Activated CD4-positive, alpha-beta memory T cell treated with anti-CD3 and anti-CD28 coated beads for 36 hours (primary cell): Measurements from ENCODE around the gene ARPC1B. TPM values are rescaled to one million over a fixed set of nuclear protein-coding genes. Genes with fewer than 3 reads are reported as not detected.
A peak's percentile ranks its signal among the peaks of the same experiment; 100 is the strongest.
"Not testable (repeated sequence)": the region's sequence is repeated elsewhere in the genome, so short reads cannot be mapped to it uniquely, and the experiment has no call there.

Source experiments
- CTCF ChIA-PET: fragments of 350-600 bp; sonication (Branson Sonifier 250); formaldehyde crosslinking; loops from one replicate; lab custom pipeline; 2021; ENCODE audit warnings: antibody characterized with exemption, inconsistent platforms; lab: Charles Lee
- POLR2A ChIA-PET: fragments of 350-600 bp; sonication (Branson Sonifier 250); formaldehyde crosslinking; loops from one replicate; lab custom pipeline; 2021; ENCODE audit warnings: antibody characterized with exemption; lab: Charles Lee
- DNase-seq: peaks from one replicate; pipeline ENCODE4 v3.0.0-alpha.2; 2020
- H3K27ac Mint-ChIP-seq: one replicate; pipeline ENCODE4 v1.8.0; 2021; ENCODE audit warnings: mixed read lengths
- H3K27me3 Mint-ChIP-seq: one replicate; pipeline ENCODE4 v1.8.0; 2021; ENCODE audit warnings: mixed read lengths
- H3K36me3 Mint-ChIP-seq: one replicate; pipeline ENCODE4 v1.8.0; 2021; ENCODE audit warnings: mixed read lengths
- H3K4me1 Mint-ChIP-seq: one replicate; pipeline ENCODE4 v1.8.0; 2021; ENCODE audit warnings: low read depth, mixed read lengths
- H3K4me3 Mint-ChIP-seq: one replicate; pipeline ENCODE4 v1.8.0; 2021; ENCODE audit warnings: mild to moderate bottlenecking, mixed read lengths
- H3K9me3 Mint-ChIP-seq: one replicate; pipeline ENCODE4 v1.8.0; 2021; ENCODE audit warnings: mixed read lengths
- intact Hi-C: fragments of 100-400 bp; cut with micrococcal nuclease; formaldehyde crosslinking; loops from one replicate; pipeline ENCODE4 v1.15.1; 2023
- total RNA-seq, 2 experiments: library from RNA; stranded (reverse); gene quantifications; one replicate each; pipeline ENCODE4 v1.2.3, GENCODE V29; 2021

The ARPC1B gene
- total RNA-seq, 2 experiments from 2014 or later: 432 to 435 TPM

- peaks cover 10% of the 10 kb centered on the region for H3K4me1 Mint-ChIP-seq
- H3K9me3 Mint-ChIP-seq: no peaks in the 10 kb centered on the region
- no peak overlapping the region for H3K4me3 Mint-ChIP-seq
- intact Hi-C loops: no loop called here
- no peak for DNase-seq
- peaks cover 9% of the 10 kb centered on the region for H3K36me3 Mint-ChIP-seq
- H3K27ac Mint-ChIP-seq: no peak overlapping the region
- no peaks in the 10 kb centered on the region for H3K27me3 Mint-ChIP-seq
- POLR2A ChIA-PET: interaction anchor here (1.2 kb wide), 1 partner anchor 37 kb away, joined by 3 read pairs; the partner anchor contains the start of genes BUD31 and PDAP1
- CTCF ChIA-PET: no interaction called here
Observed at GRCh38 chr7:99371376-99371920, 3.1 kb upstream of the ARPC1B start.

DNA sequence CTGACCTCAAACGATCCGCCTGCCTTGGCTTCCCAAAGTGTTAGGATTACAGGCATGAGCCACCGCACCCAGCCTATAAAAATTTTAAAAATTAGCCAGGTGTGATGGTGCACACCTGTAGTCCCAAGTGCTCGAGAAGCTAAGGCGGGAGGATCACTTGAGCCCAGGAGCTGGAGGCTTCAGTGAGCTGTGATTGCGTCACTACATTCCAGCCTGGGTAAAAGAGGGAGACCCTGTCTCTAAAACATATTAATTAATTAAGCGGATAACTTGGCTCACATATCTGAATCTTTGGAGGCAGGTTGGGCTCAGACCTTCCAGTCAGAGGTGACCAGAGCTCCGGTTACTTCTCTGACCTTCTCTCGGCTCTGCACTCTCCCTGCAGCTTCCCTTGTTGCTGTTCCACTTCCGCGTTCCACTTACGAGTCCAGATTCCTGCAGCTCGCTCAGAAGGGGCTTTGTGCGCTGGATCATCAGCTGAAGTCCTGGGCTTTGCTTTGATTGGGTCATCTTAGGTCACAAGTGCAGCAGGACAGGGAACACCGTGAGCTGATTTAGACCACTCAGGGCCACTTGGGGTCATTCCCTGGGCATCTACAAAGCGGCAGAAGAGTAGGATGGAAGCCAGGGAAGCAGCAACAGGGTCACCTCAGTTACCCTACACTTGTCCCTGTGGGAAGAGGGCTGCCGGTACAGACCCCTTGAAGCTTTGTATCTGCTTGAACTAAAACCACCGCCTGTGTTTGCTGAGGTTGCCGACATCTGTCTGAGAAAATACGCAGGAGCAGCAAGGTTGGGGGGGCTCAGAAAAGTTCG lies 2.0 kb upstream of the ARPC1B start:
- Mint-ChIP-seq H3K27me3 (no peaks in the 10 kb centered on the region), H3K9me3 (no peaks in the 10 kb centered on the region), H3K4me3 (peak overlapping the region; percentile 35), H3K4me1 (peaks cover 17% of the 10 kb centered on the region), H3K36me3 (peaks cover 10% of the 10 kb centered on the region), H3K27ac (peak overlapping the region; percentile 21)
- intact Hi-C loops: no loop called here
- DNase-seq: no peak
- ChIA-PET POLR2A (interaction anchor here (1.2 kb wide), 1 partner anchor 36 kb away, joined by 3 read pairs; the partner anchor contains the start of genes BUD31 and PDAP1), CTCF (interaction anchor here (0.5 kb wide), 1 partner anchor 56 kb away, joined by 3 read pairs; no protein-coding TSS in a partner anchor)

GRCh38 chr7:99373091-99374066 lies 1.2 kb upstream of the ARPC1B start:
- peaks cover 25% of the 10 kb centered on the region for H3K4me1 Mint-ChIP-seq
- ChIA-PET CTCF (interaction anchor here (1.4 kb wide), 1 partner anchor 13 kb away, joined by 3 read pairs; no protein-coding TSS in a partner anchor), POLR2A (interaction anchor here (2.9 kb wide), 1 partner anchor 35 kb away, joined by 21 read pairs; the partner anchor contains the start of genes BUD31 and PDAP1)
- H3K9me3 Mint-ChIP-seq: no peaks in the 10 kb centered on the region
- H3K27ac Mint-ChIP-seq: peak overlapping the region; percentile 21
- intact Hi-C loops: loop anchor here (1.0 to 2.0 kb wide), 3 partner anchors 35 to 495 kb away; partner anchors contain the start of genes BUD31, PDAP1 and TRRAP
- no peaks in the 10 kb centered on the region for H3K27me3 Mint-ChIP-seq
- DNase-seq: no peak
- H3K4me3 Mint-ChIP-seq: peak overlapping the region; percentile 64
- peaks cover 16% of the 10 kb centered on the region for H3K36me3 Mint-ChIP-seq

DNA sequence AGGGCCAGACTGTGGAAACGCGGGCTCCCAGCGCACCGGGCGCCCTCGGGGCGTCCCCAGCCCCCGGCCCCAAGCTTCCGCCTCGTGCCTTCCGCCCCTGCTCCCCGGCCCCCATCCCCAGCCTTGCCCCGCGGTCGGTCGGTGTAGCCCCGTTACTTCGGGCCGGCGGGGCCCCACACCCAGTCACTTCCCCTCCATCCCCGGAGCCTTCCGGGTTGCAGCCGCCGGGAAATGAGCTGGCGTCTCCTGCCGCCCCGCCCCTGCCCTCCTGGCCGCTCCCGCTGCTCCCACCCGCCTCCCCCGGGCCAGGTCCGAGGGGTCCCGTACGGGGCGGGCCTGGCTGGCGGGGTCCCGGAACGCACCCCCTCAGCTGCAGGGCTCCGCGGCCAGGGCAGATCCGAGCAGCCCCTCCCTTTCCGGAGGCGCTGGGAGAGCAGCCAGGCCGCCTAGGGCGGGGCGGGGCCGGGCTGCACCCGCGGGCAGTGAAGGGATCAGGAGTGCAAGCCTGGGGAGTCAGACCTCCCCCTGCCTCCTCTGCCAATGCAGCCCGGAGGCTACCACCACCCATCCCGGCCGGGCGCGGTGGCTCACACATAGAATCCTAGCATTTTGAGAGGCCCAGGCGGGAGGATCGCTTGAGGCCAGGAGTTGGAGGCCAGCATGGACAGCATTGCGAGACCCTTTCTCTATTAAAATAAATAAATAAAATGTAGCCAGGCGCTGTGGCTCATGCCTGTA lies 709 bp downstream of the ARPC1B start:
- POLR2A ChIA-PET: interaction anchor here (0.7 to 2.9 kb wide), 5 partner anchors 12 to 125 kb away, joined by 3 to 21 read pairs (median 3); partner anchors contain the start of genes BUD31, PDAP1 and ZNF394
- Mint-ChIP-seq H3K27ac (peak overlapping the region; percentile 86), H3K36me3 (peaks cover 24% of the 10 kb centered on the region), H3K4me3 (peak overlapping the region; percentile 84), H3K9me3 (no peaks in the 10 kb centered on the region), H3K4me1 (peaks cover 34% of the 10 kb centered on the region), H3K27me3 (no peaks in the 10 kb centered on the region)
- CTCF ChIA-PET: interaction anchor here (0.6 to 1.2 kb wide), 2 partner anchors 16 to 715 kb away, joined by 4 to 5 read pairs; no protein-coding TSS in a partner anchor
- intact Hi-C loops: loop anchor here (2.0 kb wide), 1 partner anchor 496 kb away; the partner anchor contains the start of gene TRRAP
- DNase-seq: peak; percentile 81

DNA sequence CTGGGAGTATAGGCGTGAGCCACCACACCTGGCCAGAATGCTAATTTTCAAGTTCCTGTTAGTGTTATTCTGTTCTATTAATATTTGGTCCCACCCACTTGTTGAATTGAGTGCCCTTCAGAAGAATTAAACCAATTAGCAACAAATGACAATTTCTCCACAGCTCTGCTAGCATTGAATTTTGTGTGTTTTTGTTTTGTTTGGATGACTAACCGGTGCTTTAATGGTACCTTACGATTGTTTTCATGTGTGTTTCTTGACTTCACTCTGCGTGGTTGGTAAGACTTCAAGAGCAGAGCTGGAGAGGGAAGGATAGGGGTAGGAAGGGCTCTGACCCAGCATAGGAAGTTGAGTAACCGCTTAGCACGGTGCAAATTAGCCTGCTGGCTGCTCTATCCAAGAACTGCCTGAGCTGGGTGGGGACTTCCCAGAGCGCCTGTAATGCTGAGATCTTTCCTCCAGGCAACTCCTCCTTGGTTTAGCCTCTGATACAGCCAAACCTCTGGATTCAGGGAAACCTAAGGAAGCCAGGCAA lies 4.6 kb downstream of the ARPC1B start:
- POLR2A ChIA-PET: interaction anchor here (1.0 to 2.8 kb wide), 6 partner anchors 9 to 29 kb away, joined by 3 to 27 read pairs (median 5); partner anchors contain the start of genes BUD31 and PDAP1
- intact Hi-C loops: no loop called here
- peaks cover 62% of the 10 kb centered on the region for H3K4me1 Mint-ChIP-seq

GRCh38 chr7:99379693-99380031 lies 5.1 kb downstream of the ARPC1B start:
- H3K4me3 Mint-ChIP-seq: peak overlapping the region; percentile 81
- intact Hi-C loops: loop anchor here (2.0 kb wide), 2 partner anchors 59 to 1167 kb away; partner anchors contain the start of genes CPSF4 and PTCD1
- not testable (repeated sequence) for DNase-seq, H3K27me3 Mint-ChIP-seq, H3K9me3 Mint-ChIP-seq
- H3K4me1 Mint-ChIP-seq: peaks cover 66% of the 10 kb centered on the region
- peaks cover 41% of the 10 kb centered on the region for H3K36me3 Mint-ChIP-seq
- CTCF ChIA-PET: interaction anchor here (0.9 to 1.0 kb wide), 2 partner anchors 9 to 30 kb away, joined by 3 read pairs; no protein-coding TSS in a partner anchor
- POLR2A ChIA-PET: interaction anchor here (1.0 to 2.8 kb wide), 7 partner anchors 9 to 29 kb away, joined by 3 to 27 read pairs (median 6); partner anchors contain the start of genes BUD31 and PDAP1
- H3K27ac Mint-ChIP-seq: peak overlapping the region; percentile 97

More for the DNA sequence above, 4.6 kb downstream of the ARPC1B start:
- H3K27me3 Mint-ChIP-seq: no peaks in the 10 kb centered on the region
- H3K9me3 Mint-ChIP-seq: no peaks in the 10 kb centered on the region
- peaks cover 40% of the 10 kb centered on the region for H3K36me3 Mint-ChIP-seq
- H3K4me3 Mint-ChIP-seq: peak overlapping the region; percentile 81
- CTCF ChIA-PET: interaction anchor here (0.9 to 1.0 kb wide), 2 partner anchors 10 to 29 kb away, joined by 3 read pairs; no protein-coding TSS in a partner anchor
- DNase-seq: peak; percentile 80
- peak overlapping the region; percentile 97 for H3K27ac Mint-ChIP-seq

DNA sequence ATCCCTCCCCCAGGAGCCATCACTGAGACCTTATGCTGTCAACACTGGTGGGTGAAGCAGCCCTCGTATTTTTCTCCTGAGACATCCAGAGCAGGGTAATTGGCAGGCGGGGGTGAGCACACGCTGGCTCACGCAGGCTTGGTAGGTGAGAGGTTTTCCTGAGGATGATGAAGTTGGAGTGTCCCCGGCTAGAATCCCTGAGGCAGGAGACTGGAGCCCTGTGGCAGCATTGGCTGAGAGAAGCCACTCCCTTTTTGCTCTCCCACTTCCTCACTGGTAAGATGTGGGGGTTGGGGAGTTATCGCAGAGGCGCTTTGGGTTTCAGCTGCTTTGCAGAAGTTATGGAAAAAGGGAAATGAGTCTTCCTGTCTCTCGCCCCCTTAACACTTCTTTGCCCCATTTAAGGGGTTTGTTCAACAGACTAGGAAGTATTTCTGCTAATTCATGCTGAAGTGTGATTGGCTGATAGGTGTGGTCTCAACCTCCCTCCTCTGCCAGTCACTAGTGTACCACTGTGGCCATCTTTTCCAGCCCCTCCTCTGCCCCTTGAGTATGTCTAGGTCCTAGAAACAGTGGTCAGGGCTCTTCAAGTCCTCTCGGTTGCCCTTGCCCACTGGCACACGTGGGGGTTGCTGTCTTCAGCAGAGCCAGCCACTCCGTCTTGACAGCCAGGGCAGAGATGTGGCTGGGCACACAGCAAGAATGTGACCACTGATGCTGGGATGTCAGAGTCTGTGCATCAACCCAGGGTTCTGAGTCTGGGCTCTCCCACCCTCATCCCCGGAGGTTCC lies 5.7 kb downstream of the ARPC1B start:
- DNase-seq: peak; percentile 68
- Mint-ChIP-seq H3K36me3 (peaks cover 41% of the 10 kb centered on the region), H3K9me3 (no peaks in the 10 kb centered on the region), H3K4me1 (peaks cover 66% of the 10 kb centered on the region), H3K27ac (peak overlapping the region; percentile 97), H3K4me3 (peak overlapping the region; percentile 81), H3K27me3 (no peaks in the 10 kb centered on the region)
- intact Hi-C loops: loop anchor here (2.0 kb wide), 2 partner anchors 59 to 1167 kb away; partner anchors contain the start of genes CPSF4 and PTCD1
- ChIA-PET CTCF (interaction anchor here (0.9 to 1.1 kb wide), 2 partner anchors 9 to 27 kb away, joined by 3 to 4 read pairs; partner anchors contain the start of gene PDAP1), POLR2A (interaction anchor here (1.0 to 2.8 kb wide), 4 partner anchors 14 to 55 kb away, joined by 3 to 27 read pairs (median 7); partner anchors contain the start of genes ARPC1A, BUD31 and PDAP1)

GRCh38 chr7:99380823-99381663 lies 6.5 kb downstream of the ARPC1B start:
- H3K36me3 Mint-ChIP-seq: peaks cover 41% of the 10 kb centered on the region
- POLR2A ChIA-PET: interaction anchor here (1.0 to 2.8 kb wide), 4 partner anchors 13 to 55 kb away, joined by 3 to 27 read pairs (median 7); partner anchors contain the start of genes ARPC1A, BUD31 and PDAP1

More at GRCh38 chr7:99380823-99381663, 6.5 kb downstream of the ARPC1B start:
- H3K27ac Mint-ChIP-seq: peak overlapping the region; percentile 97
- H3K27me3 Mint-ChIP-seq: no peaks in the 10 kb centered on the region
- H3K4me3 Mint-ChIP-seq: peak overlapping the region; percentile 81
- CTCF ChIA-PET: interaction anchor here (1.1 kb wide), 1 partner anchor 27 kb away, joined by 4 read pairs; the partner anchor contains the start of gene PDAP1
- no peaks in the 10 kb centered on the region for H3K9me3 Mint-ChIP-seq
- DNase-seq: peak; percentile 96
- intact Hi-C loops: loop anchor here (1.0 to 2.0 kb wide), 4 partner anchors 27 to 1166 kb away; partner anchors contain the start of genes BUD31, CPSF4, PDAP1 and PTCD1
- peaks cover 68% of the 10 kb centered on the region for H3K4me1 Mint-ChIP-seq
